ENCODE results near the gene TRAF2. TPM values are rescaled to one million over a fixed set of nuclear protein-coding genes. Genes with fewer than 3 reads are reported as not detected.

TRAF2 gene
- total RNA-seq, 8 experiments from 2014 or later = 6.8 to 18.4 (median 10.0) TPM

GRCh38 chr9:136952321-136952850 lies 66.1 kb downstream of the TRAF2 start:
- peak in 4 of 8 experiments; percentile 13 to 30 (median 20) for ATAC-seq (replicated peaks in 6 of 8)
- Histone ChIP-seq H3K27ac (no peak overlapping the region), H3K4me3 (no peak overlapping the region), H3K4me1 (replicated peaks in 1 of 2) (peaks cover 23 to 32% of the 10 kb centered on the region in 2 donors)
- WGBS, 10 experiments = 48 to 62% methylated on average over 3 to 5 of the region's 15 CpGs; no CpG with 5 or more reads in 8 of the 10 experiments
- in situ Hi-C loops (cut with MboI; ENCODE audit: low pct_unique_long_range_greater_than_20kb in 2 of 9, low sequenced_read_pairs in 9 of 9, unreplicated experiment in 9 of 9) = no loop called here

- peaks cover 23 to 28% of the 10 kb centered on the region in 2 donors for H3K4me1 ChIP-seq (replicated peaks in 1 of 2)
- in situ Hi-C loops (cut with MboI; ENCODE audit: low pct_unique_long_range_greater_than_20kb in 2 of 9, low sequenced_read_pairs in 9 of 9, unreplicated experiment in 9 of 9) = no loop called here
- H3K4me3 ChIP-seq = no peak overlapping the region
- ATAC-seq (replicated peaks in 6 of 8) = no peak
- 38 to 97% (median 94%) methylated on average over 2 to 12 of the region's 44 CpGs; no CpG with 5 or more reads in 4 of the 10 experiments for WGBS, 10 experiments
- H3K27ac ChIP-seq = no peak overlapping the region
Observed at GRCh38 chr9:136952876-136953770, 66.8 kb downstream of the TRAF2 start.

- no peak overlapping the region for H3K4me3 ChIP-seq
- ATAC-seq (replicated peaks in 6 of 8) = no peak
- H3K4me1 ChIP-seq (replicated peaks in 1 of 2) = peaks cover 23 to 25% of the 10 kb centered on the region in 2 donors
- no peak overlapping the region for H3K27ac ChIP-seq
- WGBS, 10 experiments = 100% methylated on average over 1 of the region's 19 CpGs; no CpG with 5 or more reads in 9 of the 10 experiments
- in situ Hi-C loops (cut with MboI; ENCODE audit: low pct_unique_long_range_greater_than_20kb in 2 of 9, low sequenced_read_pairs in 9 of 9, unreplicated experiment in 9 of 9) = no loop called here
Observed at GRCh38 chr9:136953771-136954269, 67.5 kb downstream of the TRAF2 start.

GRCh38 chr9:136954270-136955083 lies 68.2 kb downstream of the TRAF2 start:
- H3K27ac ChIP-seq = no peak overlapping the region
- H3K4me1 ChIP-seq (replicated peaks in 1 of 2) = peaks cover 18 to 20% of the 10 kb centered on the region in 2 donors
- ATAC-seq (replicated peaks in 6 of 8) = no peak
- in situ Hi-C loops (cut with MboI; ENCODE audit: low pct_unique_long_range_greater_than_20kb in 2 of 9, low sequenced_read_pairs in 9 of 9, unreplicated experiment in 9 of 9) = no loop called here
- H3K4me3 ChIP-seq = no peak overlapping the region
- 47 to 94% (median 60%) methylated on average over 1 to 8 of the region's 25 CpGs; no CpG with 5 or more reads in 5 of the 10 experiments for whole genome bisulfite sequencing, 10 experiments

GRCh38 chr9:136955202-136955942 lies 69.1 kb downstream of the TRAF2 start:
- WGBS, 10 experiments = 0 to 44% (median 0%) methylated on average over 1 to 3 of the region's 14 CpGs; no CpG with 5 or more reads in 7 of the 10 experiments
- in situ Hi-C loops (cut with MboI; ENCODE audit: low pct_unique_long_range_greater_than_20kb in 2 of 9, low sequenced_read_pairs in 9 of 9, unreplicated experiment in 9 of 9) = no loop called here

GRCh38 chr9:136955943-136956335 lies 69.6 kb downstream of the TRAF2 start:
- 65 to 100% (median 80%) methylated on average over 1 to 5 of the region's 9 CpGs; no CpG with 5 or more reads in 7 of the 10 experiments for WGBS, 10 experiments
- in situ Hi-C loops (cut with MboI; ENCODE audit: low pct_unique_long_range_greater_than_20kb in 2 of 9, low sequenced_read_pairs in 9 of 9, unreplicated experiment in 9 of 9) = no loop called here
- Histone ChIP-seq H3K4me3 (no peak overlapping the region), H3K27ac (no peak overlapping the region), H3K4me1 (replicated peaks in 1 of 2) (peaks cover 13% of the 10 kb centered on the region in 2 donors)
- ATAC-seq (replicated peaks in 6 of 8) = no peak

More at GRCh38 chr9:136955202-136955942, 69.1 kb downstream of the TRAF2 start:
- H3K4me1 ChIP-seq (replicated peaks in 1 of 2) = peaks cover 17% of the 10 kb centered on the region in 2 donors
- ATAC-seq (replicated peaks in 6 of 8) = no peak
- H3K27ac ChIP-seq = no peak overlapping the region
- H3K4me3 ChIP-seq = no peak overlapping the region

- peaks cover 12 to 19% of the 10 kb centered on the region in 2 donors for H3K4me1 ChIP-seq (replicated peaks in 1 of 2)
- no peak overlapping the region for H3K27ac ChIP-seq
- in situ Hi-C loops (cut with MboI; ENCODE audit: low pct_unique_long_range_greater_than_20kb in 2 of 9, low sequenced_read_pairs in 9 of 9, unreplicated experiment in 9 of 9) = no loop called here
- 47 to 94% (median 86%) methylated on average over 1 to 4 of the region's 4 CpGs; no CpG with 5 or more reads in 3 of the 10 experiments for WGBS, 10 experiments
- no peak overlapping the region for H3K4me3 ChIP-seq
- no peak for ATAC-seq (replicated peaks in 6 of 8)
Observed at GRCh38 chr9:136956604-136957003, 70.3 kb downstream of the TRAF2 start.

GRCh38 chr9:136957461-136957860 lies 71.1 kb downstream of the TRAF2 start:
- in situ Hi-C loops (cut with MboI; ENCODE audit: low pct_unique_long_range_greater_than_20kb in 2 of 9, low sequenced_read_pairs in 9 of 9, unreplicated experiment in 9 of 9) = no loop called here
- Histone ChIP-seq H3K4me3 (no peak overlapping the region), H3K27ac (no peak overlapping the region), H3K4me1 (replicated peaks in 1 of 2) (peaks cover 3 to 11% of the 10 kb centered on the region in 2 donors)
- WGBS, 10 experiments = no CpG with 5 or more reads among the region's 1 CpG
- no peak for ATAC-seq (replicated peaks in 6 of 8)

GRCh38 chr9:136957901-136958300 lies 71.6 kb downstream of the TRAF2 start:
- no peak overlapping the region for H3K27ac ChIP-seq
- 70 to 100% (median 90%) methylated on average over 1 to 4 of the region's 6 CpGs; no CpG with 5 or more reads in 4 of the 10 experiments for WGBS, 10 experiments
- H3K4me3 ChIP-seq = no peak overlapping the region
- in situ Hi-C loops (cut with MboI; ENCODE audit: low pct_unique_long_range_greater_than_20kb in 2 of 9, low sequenced_read_pairs in 9 of 9, unreplicated experiment in 9 of 9) = no loop called here
- ATAC-seq (replicated peaks in 6 of 8) = no peak
- peaks cover 0 to 8% of the 10 kb centered on the region in 2 donors for H3K4me1 ChIP-seq (replicated peaks in 1 of 2)

- ATAC-seq (replicated peaks in 6 of 8) = no peak
- 37 to 100% (median 86%) methylated on average over 1 to 4 of the region's 7 CpGs; no CpG with 5 or more reads in 4 of the 10 experiments for WGBS, 10 experiments
- H3K4me3 ChIP-seq = no peak overlapping the region
- in situ Hi-C loops (cut with MboI; ENCODE audit: low pct_unique_long_range_greater_than_20kb in 2 of 9, low sequenced_read_pairs in 9 of 9, unreplicated experiment in 9 of 9) = no loop called here
- no peak overlapping the region for H3K27ac ChIP-seq
- peaks cover 0 to 8% of the 10 kb centered on the region in 2 donors for H3K4me1 ChIP-seq (replicated peaks in 1 of 2)
Observed at GRCh38 chr9:136958473-136958872, 72.2 kb downstream of the TRAF2 start.

- H3K27ac ChIP-seq = no peak overlapping the region
- ATAC-seq (replicated peaks in 6 of 8) = no peak
- 20 to 81% methylated on average over 1 to 6 of the region's 28 CpGs; no CpG with 5 or more reads in 8 of the 10 experiments for WGBS, 10 experiments
- peaks cover 0 to 8% of the 10 kb centered on the region in 2 donors for H3K4me1 ChIP-seq (replicated peaks in 1 of 2)
- H3K4me3 ChIP-seq = no peak overlapping the region
- in situ Hi-C loops (cut with MboI; ENCODE audit: low pct_unique_long_range_greater_than_20kb in 2 of 9, low sequenced_read_pairs in 9 of 9, unreplicated experiment in 9 of 9) = no loop called here
Observed at GRCh38 chr9:136958898-136959850, 72.9 kb downstream of the TRAF2 start.
